Lung (tissue), 12 donors: ENCODE data around the gene IQGAP3. TPM values are rescaled to one million over a fixed set of nuclear protein-coding genes. Genes with fewer than 3 reads are reported as not detected.

ENCODE experiments used
- ATAC-seq: fragments of 200-7000 bp; cut with Tn5 transposase; one replicate; pipeline ENCODE4 v1.9.1; 2020; ENCODE audit warnings: moderate number of reproducible peaks; ENCODE audit not compliant: insufficient read depth, low FRiP score
- DNase-seq, 3 donors: peaks; one replicate each; pipeline ENCODE4 v3.0.0-alpha.2; 2013 to 2017
- H3K27ac ChIP-seq, 2 donors: one replicate each; pipeline ENCODE4 v1.5.1; 2013; ENCODE audit warnings: mild to moderate bottlenecking in 2 of 2, moderate library complexity in 2 of 2, control low read depth in 1 of 2, inconsistent platforms in 1 of 2, low read depth in 1 of 2, low read length in 1 of 2
- H3K27me3 ChIP-seq, 3 donors: one replicate each; pipeline ENCODE4 v1.5.1; 2013; ENCODE audit warnings: low read length in 2 of 3; ENCODE audit not compliant: control insufficient read depth in 3 of 3, insufficient read depth in 3 of 3
- H3K36me3 ChIP-seq, 4 donors: one replicate each; pipeline ENCODE4 v1.5.1; 2013; ENCODE audit warnings: low read length in 4 of 4, mild to moderate bottlenecking in 1 of 4, moderate library complexity in 1 of 4; ENCODE audit not compliant: control insufficient read depth in 4 of 4, insufficient read depth in 4 of 4
- H3K4me1 ChIP-seq, 5 donors: one replicate each; pipeline ENCODE4 v1.5.1; 2013; ENCODE audit warnings: low read length in 5 of 5, mild to moderate bottlenecking in 2 of 5, moderate library complexity in 1 of 5; ENCODE audit not compliant: control insufficient read depth in 5 of 5, insufficient read depth in 5 of 5
- H3K4me3 ChIP-seq: one replicate; pipeline ENCODE4 v1.5.1; 2013; ENCODE audit warnings: mild to moderate bottlenecking, control low read depth, moderate library complexity
- H3K9ac ChIP-seq, 2 donors: one replicate each; pipeline ENCODE4 v1.5.1; 2013; ENCODE audit warnings: low read length in 2 of 2, control low read depth in 1 of 2; ENCODE audit not compliant: insufficient read depth in 1 of 2
- H3K9me3 ChIP-seq, 4 donors: one replicate each; pipeline ENCODE4 v1.5.1; 2013; ENCODE audit warnings: low read length in 3 of 4, mild to moderate bottlenecking in 1 of 4, moderate library complexity in 1 of 4; ENCODE audit not compliant: control insufficient read depth in 4 of 4, insufficient read depth in 3 of 4
- CTCF ChIP-seq: IDR thresholded peaks from 2 replicates; pipeline ENCODE4 v1.5.1; 2012; ENCODE audit warnings: mild to moderate bottlenecking; ENCODE audit errors: control extremely low read depth, extremely low read depth
- WGBS, 2 donors: extraction: QIAGEN DNeasy Blood & Tissue Kit; methylation state at CpG; one replicate each; pipeline ENCODE4 v1.1.7; 2013; 5-methylcytosine and 5-hydroxymethylcytosine counted together
- polyA plus RNA-seq, 2 donors: library from polyadenylated mRNA; stranded (reverse); fragments of 200-250 nt; gene quantifications; one replicate each; pipeline ENCODE4 v1.2.1, GENCODE V29; 2013
- total RNA-seq, 2 donors: library from RNA; depleted of rRNA in 1 of 2; stranded (reverse); fragments of >200 nt in 1 of 2; gene quantifications; one replicate each; pipeline ENCODE4 v1.2.1, GENCODE V29; 2014 to 2021
- donor health status: control.
- donor health status: control.
- donor health status: Bipolar disorder and iron deficiency.
- donor health status: healthy.
- donor health status: DM: yes; HTN: yes; CAD: no.

IQGAP3 gene
- total and polyA plus RNA-seq, 4 donors = 0.42 to 3.4 (median 1.2) TPM

GRCh38 chr1:156549831-156550230 lies 22.5 kb downstream of the IQGAP3 start:
- DNase-seq (no peak), ATAC-seq (no peak)
- Histone ChIP-seq H3K27me3 (no peaks in the 10 kb centered on the region), H3K36me3 (peaks cover 0 to 6% (median 0%) of the 10 kb centered on the region in 4 donors), H3K4me3 (no peak overlapping the region), H3K9ac (no peak overlapping the region), H3K9me3 (no peaks in the 10 kb centered on the region), H3K27ac (no peak overlapping the region), H3K4me1 (no peaks in the 10 kb centered on the region)
- TF ChIP-seq CTCF = no peak
- WGBS, 2 donors = 85 to 100% methylated on average over 1 of the region's 1 CpG

GRCh38 chr1:156549390-156549789 lies 23.0 kb downstream of the IQGAP3 start:
- no peaks in the 10 kb centered on the region for H3K4me1 ChIP-seq
- no peak for DNase-seq
- H3K36me3 ChIP-seq = peaks cover 0 to 6% (median 0%) of the 10 kb centered on the region in 4 donors
- 75 to 82% methylated on average over 2 of the region's 2 CpGs for WGBS, 2 donors
- H3K9me3 ChIP-seq = no peaks in the 10 kb centered on the region
- ATAC-seq = no peak
- no peak overlapping the region for H3K4me3 ChIP-seq
- H3K9ac ChIP-seq = no peak overlapping the region
- no peak overlapping the region for H3K27ac ChIP-seq
- no peak for TF ChIP-seq CTCF
- H3K27me3 ChIP-seq = no peaks in the 10 kb centered on the region

GRCh38 chr1:156547982-156548381 lies 24.4 kb downstream of the IQGAP3 start:
- TF ChIP-seq CTCF = no peak
- WGBS, 2 donors = 94 to 96% methylated on average over 9 of the region's 9 CpGs

GRCh38 chr1:156547434-156547833 lies 24.9 kb downstream of the IQGAP3 start:
- no peak overlapping the region for H3K27ac ChIP-seq
- H3K4me3 ChIP-seq = no peak overlapping the region
- no peaks in the 10 kb centered on the region for H3K4me1 ChIP-seq
- DNase-seq = no peak
- peaks cover 0 to 6% (median 0%) of the 10 kb centered on the region in 4 donors for H3K36me3 ChIP-seq
- TF ChIP-seq CTCF = no peak
- WGBS, 2 donors = 95 to 96% methylated on average over 4 of the region's 4 CpGs
- no peak for ATAC-seq
- H3K9ac ChIP-seq = no peak overlapping the region
- H3K9me3 ChIP-seq = no peaks in the 10 kb centered on the region
- no peaks in the 10 kb centered on the region for H3K27me3 ChIP-seq

More at GRCh38 chr1:156547982-156548381, 24.4 kb downstream of the IQGAP3 start:
- Histone ChIP-seq H3K27ac (no peak overlapping the region), H3K36me3 (peaks cover 0 to 6% (median 0%) of the 10 kb centered on the region in 4 donors), H3K4me1 (no peaks in the 10 kb centered on the region), H3K9me3 (no peaks in the 10 kb centered on the region), H3K27me3 (no peaks in the 10 kb centered on the region), H3K9ac (no peak overlapping the region), H3K4me3 (no peak overlapping the region)
- no peak for DNase-seq
- ATAC-seq = no peak
